ENCODE results near the gene SLC40A1. TPM values are rescaled to one million over a fixed set of nuclear protein-coding genes. Genes with fewer than 3 reads are reported as not detected.

Gene SLC40A1
- total and polyA plus RNA-seq, 10 of the 15 experiments (the other 5 are each of a cell fraction or from before 2014, with no cell fraction given), result 0.01 to 0.38 (median 0.08) TPM; not detected in 7

- H4K20me1 ChIP-seq (ENCODE audit: control insufficient read depth, insufficient read depth), result no peaks in the 10 kb centered on the region
- no peak for FAIRE-seq
- TF ChIP-seq NFIC (IDR thresholded peaks at IDR 0.05; ENCODE audit: low read depth, low read length), result no peak
- no peak for TF ChIP-seq SREBF1 (IDR thresholded peaks at IDR 0.05; ENCODE audit: low read length)
- no peak for TF ChIP-seq RFX5 (IDR thresholded peaks at IDR 0.05; ENCODE audit: low read depth, low read length)
- no peak for TF ChIP-seq EZH2 (IDR thresholded peaks at IDR 0.05; ENCODE audit: borderline replicate concordance, control insufficient read depth, low read depth, low read length)
- TF ChIP-seq, protein P1, sequence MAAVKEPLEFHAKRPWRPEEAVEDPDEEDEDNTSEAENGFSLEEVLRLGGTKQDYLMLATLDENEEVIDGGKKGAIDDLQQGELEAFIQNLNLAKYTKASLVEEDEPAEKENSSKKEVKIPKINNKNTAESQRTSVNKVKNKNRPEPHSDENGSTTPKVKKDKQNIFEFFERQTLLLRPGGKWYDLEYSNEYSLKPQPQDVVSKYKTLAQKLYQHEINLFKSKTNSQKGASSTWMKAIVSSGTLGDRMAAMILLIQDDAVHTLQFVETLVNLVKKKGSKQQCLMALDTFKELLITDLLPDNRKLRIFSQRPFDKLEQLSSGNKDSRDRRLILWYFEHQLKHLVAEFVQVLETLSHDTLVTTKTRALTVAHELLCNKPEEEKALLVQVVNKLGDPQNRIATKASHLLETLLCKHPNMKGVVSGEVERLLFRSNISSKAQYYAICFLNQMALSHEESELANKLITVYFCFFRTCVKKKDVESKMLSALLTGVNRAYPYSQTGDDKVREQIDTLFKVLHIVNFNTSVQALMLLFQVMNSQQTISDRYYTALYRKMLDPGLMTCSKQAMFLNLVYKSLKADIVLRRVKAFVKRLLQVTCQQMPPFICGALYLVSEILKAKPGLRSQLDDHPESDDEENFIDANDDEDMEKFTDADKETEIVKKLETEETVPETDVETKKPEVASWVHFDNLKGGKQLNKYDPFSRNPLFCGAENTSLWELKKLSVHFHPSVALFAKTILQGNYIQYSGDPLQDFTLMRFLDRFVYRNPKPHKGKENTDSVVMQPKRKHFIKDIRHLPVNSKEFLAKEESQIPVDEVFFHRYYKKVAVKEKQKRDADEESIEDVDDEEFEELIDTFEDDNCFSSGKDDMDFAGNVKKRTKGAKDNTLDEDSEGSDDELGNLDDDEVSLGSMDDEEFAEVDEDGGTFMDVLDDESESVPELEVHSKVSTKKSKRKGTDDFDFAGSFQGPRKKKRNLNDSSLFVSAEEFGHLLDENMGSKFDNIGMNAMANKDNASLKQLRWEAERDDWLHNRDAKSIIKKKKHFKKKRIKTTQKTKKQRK (IDR thresholded peaks at IDR 0.05; ENCODE audit: low read depth, low read length), result no peak
- TF ChIP-seq HDGF (IDR thresholded peaks at IDR 0.05), result no peak
- H3K27me3 ChIP-seq (replicated peaks in 1 of 2; ENCODE audit: control insufficient read depth in 2 of 2, insufficient read depth in 2 of 2, low read length in 1 of 2), result no peaks in the 10 kb centered on the region
- H3K4me3 ChIP-seq, result no peak overlapping the region
- no peaks in the 10 kb centered on the region for H3K79me2 ChIP-seq (ENCODE audit: control insufficient read depth, insufficient read depth, low read length)
- H3K4me2 ChIP-seq (ENCODE audit: control insufficient read depth, insufficient read depth), result no peak overlapping the region
- ChIA-PET POLR2A (no interaction called here), CTCF (interaction anchor here (1.1 kb wide), 1 partner anchor 8 kb away, joined by 3 read pairs; no protein-coding TSS in a partner anchor), SMC1A (ENCODE audit: uncharacterized antibody, unreplicated experiment) (no interaction called here), RAD21 (ENCODE audit: unreplicated experiment) (no interaction called here)
- no peak overlapping the region for H3K9ac ChIP-seq (ENCODE audit: control insufficient read depth, insufficient read depth, low read length)
- in situ Hi-C loops (cut with MboI) (no loop called here), intact Hi-C loops (cut with micrococcal nuclease; ENCODE audit: unreplicated experiment) (no loop called here)
- H3K9me3 ChIP-seq (replicated peaks; ENCODE audit: control insufficient read depth, insufficient read depth, low read length), result no peaks in the 10 kb centered on the region
- DNase-seq (ENCODE audit: low read depth, low spot score), result no peak
- no TSS peak for BruUV-seq (replicated peaks)
- no peaks in the 10 kb centered on the region for H3K36me3 ChIP-seq (ENCODE audit: control insufficient read depth in 2 of 2, insufficient read depth in 2 of 2, low read length in 1 of 2)
- H2AFZ ChIP-seq (ENCODE audit: control insufficient read depth, low read depth, low read length), result no peak overlapping the region
- no peaks in the 10 kb centered on the region for H3K4me1 ChIP-seq (ENCODE audit: control insufficient read depth, insufficient read depth, low read length)
- WGBS (ENCODE audit: insufficient coverage, insufficient replicate concordance, low lambda C conversion rate, missing lambda C conversion rate), result 0% methylated on average over 1 of the region's 1 CpG
- no peak overlapping the region for H3K27ac ChIP-seq (ENCODE audit: control insufficient read depth, insufficient read depth)
- ATAC-seq, result no peak
Measured at GRCh38 chr2:189534854-189535832, 45.4 kb downstream of the SLC40A1 start.

Measured in GM12878 (cell line).